PC-9 (cell line): ENCODE results near the gene ARPC1B. TPM values are rescaled to one million over a fixed set of nuclear protein-coding genes. Genes with fewer than 3 reads are reported as not detected.

ENCODE experiments used
- BruUV-seq: library from RNA; stranded (reverse); fragments of 400-500 nt; replicated peaks from 2 replicates; lab custom pipeline; 2021; lab: Mats Ljungman, UMichigan
- CTCF ChIA-PET: fragments of 300-600 bp; sonication (Branson Sonifier 250); formaldehyde crosslinking; loops from one replicate; lab custom pipeline; 2022; ENCODE audit warnings: antibody characterized with exemption; lab: Charles Lee
- POLR2A ChIA-PET: fragments of 300-600 bp; sonication (Branson Sonifier 250); formaldehyde crosslinking; loops from one replicate; lab custom pipeline; 2022; ENCODE audit warnings: antibody characterized with exemption; ENCODE audit not compliant: unreplicated experiment; lab: Charles Lee
- DNase-seq, 2 experiments: peaks; one replicate each; pipeline versions ENCODE4 v3.0.0 to v3.0.0-alpha.2; 2015 to 2022; ENCODE audit warnings: mixed read lengths in 1 of 2
- H2AFZ ChIP-seq: fragments of 200-600 bp; sonication (generic); 2 replicates; pipeline ENCODE4 v1.8.1; 2017; ENCODE audit warnings: antibody characterized with exemption
- H3F3A ChIP-seq: fragments of 200-600 bp; sonication (generic); 2 replicates; pipeline ENCODE4 v1.8.1; 2017; ENCODE audit warnings: antibody characterized with exemption, mild to moderate bottlenecking, low read depth; ENCODE audit not compliant: insufficient read depth
- H3K27ac ChIP-seq: fragments of 200-600 bp; sonication (generic); 2 replicates; pipeline ENCODE4 v1.6.1; 2016; ENCODE audit warnings: mixed run types
- H3K27me3 ChIP-seq: fragments of 200-600 bp; sonication (generic); 2 replicates; pipeline ENCODE4 v1.6.1; 2016; ENCODE audit warnings: low read depth, mixed run types; ENCODE audit not compliant: insufficient read depth
- H3K36me3 ChIP-seq: fragments of 200-600 bp; sonication (generic); 2 replicates; pipeline ENCODE4 v1.6.1; 2016; ENCODE audit warnings: low read depth, mixed run types
- H3K4me1 ChIP-seq: fragments of 200-600 bp; sonication (generic); replicated peaks from 2 replicates; pipeline ENCODE4 v1.6.1; 2016; ENCODE audit warnings: mixed run types; ENCODE audit not compliant: insufficient read depth
- H3K4me2 ChIP-seq: fragments of 200-600 bp; sonication (generic); 2 replicates; pipeline ENCODE4 v1.6.1; 2017; ENCODE audit warnings: mixed run types
- H3K4me3 ChIP-seq: fragments of 200-600 bp; sonication (generic); 2 replicates; pipeline ENCODE4 v1.6.1; 2016; ENCODE audit warnings: mixed run types
- H3K79me2 ChIP-seq: fragments of 200-600 bp; sonication (generic); 2 replicates; pipeline ENCODE4 v1.6.1; 2017; ENCODE audit warnings: low read depth, mixed run types
- H3K9me2 ChIP-seq: fragments of 200-600 bp; sonication (generic); 2 replicates; pipeline ENCODE4 v1.8.1; 2017; ENCODE audit warnings: mild to moderate bottlenecking; ENCODE audit not compliant: insufficient read depth
- H3K9me3 ChIP-seq: fragments of 200-600 bp; sonication (generic); 2 replicates; pipeline ENCODE4 v1.8.1; 2016; ENCODE audit warnings: low read depth; ENCODE audit not compliant: insufficient read depth
- H4K20me1 ChIP-seq: fragments of 200-600 bp; sonication (generic); 2 replicates; pipeline ENCODE4 v1.8.1; 2017; ENCODE audit not compliant: insufficient read depth
- CTCF ChIP-seq: fragments of 200-600 bp; sonication (generic); conservative IDR thresholded peaks from 2 replicates; pipeline ENCODE4 v1.6.1; 2017; ENCODE audit warnings: mixed run types, antibody characterized with exemption, mild to moderate bottlenecking, moderate library complexity
- EZH2 ChIP-seq: fragments of 200-600 bp; sonication (generic); IDR thresholded peaks from 2 replicates; pipeline ENCODE4 v1.8.0; 2017; ENCODE audit warnings: antibody characterized with exemption, low read depth
- intact Hi-C: fragments of 100-400 bp; cut with micrococcal nuclease; formaldehyde crosslinking; loops from one replicate; pipeline ENCODE4 v1.10.0; 2022; ENCODE audit not compliant: unreplicated experiment
- total RNA-seq: library from RNA; stranded (reverse); gene quantifications from 2 replicates; pipeline ENCODE4 v1.2.3, GENCODE V29; 2021

ARPC1B gene
- total RNA-seq, 1 experiment from 2014 or later, result 276 TPM

- Histone ChIP-seq H3K36me3 (no peaks in the 10 kb centered on the region), H3K9me2 (no peaks in the 10 kb centered on the region), H3F3A (peaks cover 12% of the 10 kb centered on the region; the same call in 1 of the 2 replicates), H3K4me1 (peaks cover 14% of the 10 kb centered on the region), H3K79me2 (peaks cover 47% of the 10 kb centered on the region), H3K27me3 (no peaks in the 10 kb centered on the region), H3K4me2 (no peak overlapping the region), H4K20me1 (peaks cover 22% of the 10 kb centered on the region), H3K27ac (no peak overlapping the region), H3K4me3 (no peak overlapping the region), H3K9me3 (no peaks in the 10 kb centered on the region), H2AFZ (no peak overlapping the region)
- BruUV-seq, result no TSS peak
- ChIA-PET CTCF (no interaction called here), POLR2A (no interaction called here)
- DNase-seq, result no peak
- intact Hi-C loops, result no loop called here
- no peak for TF ChIP-seq CTCF
- no peak for TF ChIP-seq EZH2
Measured at GRCh38 chr7:99380823-99381663, 6.5 kb downstream of the ARPC1B start.

GRCh38 chr7:99381664-99382075 lies 7.1 kb downstream of the ARPC1B start:
- H2AFZ ChIP-seq, result no peak overlapping the region
- H3K9me2 ChIP-seq, result no peaks in the 10 kb centered on the region
- peaks cover 15% of the 10 kb centered on the region for H4K20me1 ChIP-seq
- H3K4me3 ChIP-seq, result no peak overlapping the region
- ChIA-PET POLR2A (no interaction called here), CTCF (no interaction called here)
- no peak for DNase-seq
- no peaks in the 10 kb centered on the region for H3K9me3 ChIP-seq
- H3K79me2 ChIP-seq, result peaks cover 40% of the 10 kb centered on the region
- H3K36me3 ChIP-seq, result no peaks in the 10 kb centered on the region; the same call in 1 of the 2 replicates
- no peak overlapping the region for H3K4me2 ChIP-seq
- H3K4me1 ChIP-seq, result peaks cover 14% of the 10 kb centered on the region
- no TSS peak for BruUV-seq
- H3F3A ChIP-seq, result peaks cover 8% of the 10 kb centered on the region; the same call in 1 of the 2 replicates
- no peak overlapping the region for H3K27ac ChIP-seq
- intact Hi-C loops, result no loop called here
- TF ChIP-seq CTCF, result no peak
- TF ChIP-seq EZH2, result no peak
- H3K27me3 ChIP-seq, result no peaks in the 10 kb centered on the region

- no peaks in the 10 kb centered on the region; the same call in 1 of the 2 replicates for H3K36me3 ChIP-seq
- peaks cover 4% of the 10 kb centered on the region; the same call in 1 of the 2 replicates for H3F3A ChIP-seq
- no peak overlapping the region for H3K27ac ChIP-seq
- CTCF ChIA-PET, result no interaction called here
- H4K20me1 ChIP-seq, result peaks cover 14% of the 10 kb centered on the region
- BruUV-seq, result no TSS peak
- H3K27me3 ChIP-seq, result no peaks in the 10 kb centered on the region
- no peak for TF ChIP-seq EZH2
- TF ChIP-seq CTCF, result no peak
- H3K9me2 ChIP-seq, result no peaks in the 10 kb centered on the region
- H2AFZ ChIP-seq, result no peak overlapping the region
- no peak for DNase-seq
- H3K4me3 ChIP-seq, result no peak overlapping the region
- H3K4me2 ChIP-seq, result no peak overlapping the region
- POLR2A ChIA-PET, result no interaction called here
- peaks cover 30% of the 10 kb centered on the region for H3K79me2 ChIP-seq
- intact Hi-C loops, result no loop called here
- peaks cover 14% of the 10 kb centered on the region for H3K4me1 ChIP-seq
- no peaks in the 10 kb centered on the region for H3K9me3 ChIP-seq
Measured at GRCh38 chr7:99383203-99383602, 8.7 kb downstream of the ARPC1B start.
